Mesenteric fat pad (tissue), 1 donor: ENCODE data around the gene APEX2. TPM values are rescaled to one million over a fixed set of nuclear protein-coding genes. Genes with fewer than 3 reads are reported as not detected.
"Not testable (repeated sequence)": the region's sequence is repeated elsewhere in the genome, so short reads cannot be mapped to it uniquely, and the experiment has no call there.

Experiments
- DNase-seq: peaks from one replicate; pipeline ENCODE4 v3.0.0-alpha.2; 2020; ENCODE audit warnings: low spot score
- long read RNA-seq: library from polyadenylated mRNA; unstranded; transcript quantifications from one replicate; pipeline ENCODE4 v2.0.0, GENCODE V29; 2020
- total RNA-seq: library from RNA; stranded (reverse); fragmentation: NEBNext Ultra II Directional; extraction: Animal tissue kit (Norgen Biotek cat#: 25700); gene quantifications from one replicate; pipeline ENCODE4 v1.2.1, GENCODE V29; 2021
- donor health status: DM: yes; HTN: yes; CAD: no.

APEX2 gene
- 13.1 TPM for total RNA-seq
- long read RNA-seq, transcript APEX2-201 (6 exons, 3,245 nt) = major isoform, 28 of 37 reads
- long read RNA-seq, partial matches to known transcripts = 3 of 37 reads
- long read RNA-seq, other reads (novel, unspliced or antisense) = 2 of 37 reads

DNA sequence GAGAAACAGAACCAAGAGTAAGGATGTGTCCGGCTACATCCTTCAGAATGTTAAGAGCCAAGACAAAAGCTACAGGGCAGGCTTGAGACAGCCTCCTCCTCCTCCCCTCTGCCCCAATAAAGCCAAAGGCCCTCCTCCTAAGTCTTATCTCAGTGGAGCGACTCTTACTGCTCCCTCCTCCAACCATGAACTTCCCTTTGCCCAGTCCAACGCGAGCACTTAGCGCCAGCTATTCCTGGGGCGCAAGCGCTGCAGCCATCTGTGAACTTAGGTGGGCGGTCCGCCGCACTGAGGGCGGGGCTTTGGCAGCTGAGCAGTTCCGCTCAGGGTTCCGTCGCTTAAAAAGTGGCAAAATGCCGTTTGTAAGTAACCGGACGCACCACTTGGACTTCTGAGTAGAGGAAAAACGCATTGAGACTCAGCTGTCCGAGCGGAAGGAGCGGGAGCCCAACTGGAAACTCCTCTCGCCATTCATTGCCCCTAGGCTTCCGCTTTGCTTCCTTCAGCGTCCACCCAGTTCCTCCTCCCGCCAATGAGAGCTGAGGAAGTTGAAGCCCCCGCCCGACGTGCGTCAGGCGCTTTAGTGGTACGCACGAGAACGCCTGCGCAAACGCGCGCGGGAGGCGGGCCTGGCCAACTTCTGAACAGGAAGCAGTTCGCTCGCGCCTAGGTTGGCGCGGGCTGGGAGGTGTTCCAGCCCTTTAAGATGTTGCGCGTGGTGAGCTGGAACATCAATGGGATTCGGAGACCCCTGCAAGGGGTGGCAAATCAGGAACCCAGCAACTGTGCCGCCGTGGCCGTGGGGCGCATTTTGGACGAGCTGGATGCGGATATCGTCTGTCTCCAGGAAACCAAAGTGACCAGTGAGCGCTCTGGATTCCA is at the start of gene APEX2:
Gene APEX2 (plus strand): TSS at position 647 of the 882 bp plus-strand sequence. CDS start 60 bp downstream, at position 707.
- DNase-seq = peak; percentile 94

DNA sequence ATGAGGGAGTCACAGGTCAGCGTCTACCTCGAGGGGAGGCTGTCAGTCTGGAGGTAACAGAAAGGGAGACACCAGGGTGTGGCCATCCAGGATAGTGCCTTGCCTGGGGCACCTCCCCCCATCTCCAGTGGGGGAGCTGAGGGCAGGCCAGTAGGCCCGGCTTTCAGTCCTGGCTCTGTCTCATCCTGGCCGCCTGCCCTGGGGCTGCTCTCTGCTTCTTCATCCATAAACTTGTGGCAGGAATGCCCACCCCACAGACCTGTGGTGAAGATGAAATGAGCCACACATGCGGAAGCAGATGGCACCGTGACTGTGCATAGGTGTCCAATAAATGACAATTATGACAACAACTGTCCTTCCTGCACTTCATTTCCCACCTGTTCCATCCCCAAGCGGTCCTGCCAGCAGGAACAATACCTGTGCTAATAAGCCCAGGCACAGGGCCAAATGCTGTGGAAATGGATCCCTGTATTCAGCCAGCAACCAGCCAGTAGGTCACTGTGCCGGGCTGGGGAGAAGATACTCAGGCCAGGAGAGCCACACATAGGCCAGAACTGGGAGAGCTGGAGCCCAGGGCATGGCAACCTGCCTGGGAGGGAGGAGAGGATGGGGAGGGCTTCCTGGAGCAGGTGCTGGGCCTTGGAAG is 49.3 kb upstream of the APEX2 start:
- DNase-seq = no peak

GRCh38 chrX:54961750-54962149 is 38.4 kb upstream of the APEX2 start:
- no peak for DNase-seq

- no peak for DNase-seq
Observed at GRCh38 chrX:54964766-54965497, 35.2 kb upstream of the APEX2 start.

DNA sequence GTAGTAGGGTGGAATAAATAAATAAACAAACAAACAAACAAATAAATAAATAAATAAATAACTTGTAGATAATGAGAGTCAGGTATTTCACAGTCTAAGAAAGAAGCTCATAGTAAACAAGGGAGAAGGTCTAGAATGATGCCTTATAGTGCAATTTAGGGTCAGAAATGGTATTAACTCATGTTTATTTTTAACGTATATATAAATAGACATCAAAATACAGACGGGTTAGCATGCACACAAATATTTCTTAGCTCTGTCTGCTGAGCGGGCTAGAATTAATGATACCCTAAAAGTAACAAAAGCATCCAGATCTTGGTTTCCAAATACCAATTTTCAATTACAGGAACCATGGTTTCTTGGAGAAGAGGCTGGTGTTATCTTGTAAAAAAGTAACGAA is 22.8 kb upstream of the APEX2 start:
- no peak for DNase-seq

GRCh38 chrX:54978448-54978847 is 21.7 kb upstream of the APEX2 start:
- no peak for DNase-seq

DNA sequence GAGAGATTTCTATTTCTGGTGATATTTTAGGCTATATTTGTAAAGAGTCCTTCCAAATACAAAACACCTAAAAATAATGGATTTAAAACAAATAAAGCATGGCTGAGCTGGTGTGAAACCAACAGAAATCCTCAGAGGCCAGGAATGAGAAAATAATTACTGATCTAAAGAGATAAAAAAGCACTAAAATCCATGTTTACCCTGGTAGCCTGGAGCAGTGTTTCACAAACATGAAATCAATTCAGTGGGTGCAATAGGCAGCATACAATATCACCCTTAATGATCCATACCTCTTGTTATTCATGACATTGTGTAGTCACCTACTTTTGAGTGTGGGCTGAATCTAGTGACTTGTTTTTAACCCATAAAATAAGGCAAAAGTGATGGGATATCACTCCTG is 20.7 kb upstream of the APEX2 start:
- no peak for DNase-seq

DNA sequence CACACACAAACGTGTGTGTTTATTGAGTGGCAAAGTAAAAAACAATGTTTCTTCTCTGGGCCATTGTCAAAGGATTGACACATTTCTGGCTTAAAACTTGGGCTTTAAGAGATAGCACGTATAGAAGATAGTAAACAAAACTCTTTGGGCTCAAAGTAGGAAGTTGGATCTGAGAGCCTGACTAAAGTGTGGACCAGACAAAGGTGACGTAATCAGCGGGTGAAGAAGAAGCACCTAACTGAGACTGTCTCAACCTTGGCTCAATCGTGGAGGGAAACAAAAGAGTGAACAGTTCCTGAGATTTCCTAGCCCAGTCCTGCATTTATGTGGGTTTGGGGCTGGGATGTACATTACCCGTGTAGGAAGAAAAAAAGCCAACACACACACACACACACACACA is 19.8 kb upstream of the APEX2 start:
- no peak for DNase-seq

- DNase-seq = not testable (repeated sequence)
Observed at GRCh38 chrX:54983306-54983705, 16.9 kb upstream of the APEX2 start.

DNA sequence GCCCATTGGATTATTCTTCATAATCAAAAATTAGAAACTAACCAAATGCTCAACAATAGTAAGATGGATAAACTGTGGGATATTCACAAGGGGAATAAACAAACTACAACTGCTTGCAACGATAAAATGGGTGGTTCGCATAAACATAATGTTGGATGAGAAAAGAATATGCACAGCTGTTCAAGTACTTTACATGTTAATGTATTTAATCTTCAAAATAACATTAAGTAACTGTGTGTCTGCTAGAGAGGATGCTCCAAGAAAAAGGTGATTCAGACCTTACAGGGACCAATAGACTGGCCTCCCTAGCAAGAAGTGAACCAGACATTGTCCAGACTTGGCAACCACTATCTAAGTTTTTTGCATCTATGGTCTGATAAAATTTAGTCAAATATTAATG is 8.5 kb upstream of the APEX2 start:
- no peak for DNase-seq

- DNase-seq = no peak
Observed at GRCh38 chrX:54992911-54993622, 7.1 kb upstream of the APEX2 start.

- no peak for DNase-seq
Observed at GRCh38 chrX:54994099-54994498, 6.1 kb upstream of the APEX2 start, which contains the start of gene PFKFB1. Gene PFKFB1, minus strand, starts transcription at chrX:54994188. Its CDS starts 181 bp downstream, at chrX:54994007.

DNA sequence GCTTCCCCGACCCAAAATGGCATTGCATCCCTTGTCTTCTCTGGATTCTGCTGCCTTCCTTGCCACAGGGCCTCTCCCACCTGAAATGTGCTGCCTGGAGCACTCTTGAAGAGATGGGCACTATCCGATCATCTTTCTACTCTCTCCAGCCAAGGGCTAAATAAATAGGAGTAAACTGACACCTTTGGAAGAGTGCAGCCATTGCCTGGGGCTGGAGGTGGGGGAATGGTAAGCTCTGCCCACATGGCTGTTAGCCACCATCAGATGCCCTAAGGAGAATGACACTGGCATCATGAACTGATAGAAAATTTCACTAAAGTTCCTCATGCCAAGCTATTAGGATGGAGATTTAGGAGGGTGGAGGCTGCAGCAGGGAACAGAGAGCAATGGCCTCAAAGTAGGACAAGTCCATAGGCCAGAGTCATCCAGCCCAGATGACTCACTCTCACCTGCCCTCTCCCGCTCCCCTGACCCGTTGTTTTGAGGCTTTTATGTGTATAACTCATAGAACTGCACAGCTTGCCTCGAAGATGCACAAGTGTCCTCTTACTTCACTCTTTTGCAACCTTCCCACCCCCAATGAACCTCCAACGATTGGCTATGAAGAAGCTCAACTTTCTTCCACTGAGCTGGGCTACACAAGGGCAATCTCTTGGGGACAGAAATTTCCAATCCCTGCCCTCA is 5.4 kb upstream of the APEX2 start:
- no peak for DNase-seq

DNA sequence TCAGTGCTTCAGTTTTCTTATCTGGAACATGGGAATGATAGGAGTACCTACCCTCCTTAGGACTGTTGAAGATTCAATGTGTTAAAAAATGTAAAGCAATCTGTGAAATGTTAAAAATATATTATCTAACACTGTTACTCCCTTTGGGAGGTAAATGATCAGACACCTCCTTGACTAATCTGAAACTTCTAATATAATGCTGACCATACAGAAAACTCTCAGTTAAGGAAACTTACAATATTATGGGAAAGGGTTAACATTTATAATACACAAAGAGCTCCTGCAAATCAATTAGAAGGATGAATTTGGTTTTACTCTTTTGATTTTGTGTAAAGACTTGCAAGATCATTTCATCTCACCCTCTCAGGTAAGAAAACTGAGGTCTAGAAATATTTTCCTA is 4.5 kb upstream of the APEX2 start:
- DNase-seq = no peak

- DNase-seq = no peak
Observed at GRCh38 chrX:55004231-55004630, 4.1 kb downstream of the APEX2 start.

- DNase-seq = no peak
Observed at GRCh38 chrX:55005256-55005655, 5.1 kb downstream of the APEX2 start.

DNA sequence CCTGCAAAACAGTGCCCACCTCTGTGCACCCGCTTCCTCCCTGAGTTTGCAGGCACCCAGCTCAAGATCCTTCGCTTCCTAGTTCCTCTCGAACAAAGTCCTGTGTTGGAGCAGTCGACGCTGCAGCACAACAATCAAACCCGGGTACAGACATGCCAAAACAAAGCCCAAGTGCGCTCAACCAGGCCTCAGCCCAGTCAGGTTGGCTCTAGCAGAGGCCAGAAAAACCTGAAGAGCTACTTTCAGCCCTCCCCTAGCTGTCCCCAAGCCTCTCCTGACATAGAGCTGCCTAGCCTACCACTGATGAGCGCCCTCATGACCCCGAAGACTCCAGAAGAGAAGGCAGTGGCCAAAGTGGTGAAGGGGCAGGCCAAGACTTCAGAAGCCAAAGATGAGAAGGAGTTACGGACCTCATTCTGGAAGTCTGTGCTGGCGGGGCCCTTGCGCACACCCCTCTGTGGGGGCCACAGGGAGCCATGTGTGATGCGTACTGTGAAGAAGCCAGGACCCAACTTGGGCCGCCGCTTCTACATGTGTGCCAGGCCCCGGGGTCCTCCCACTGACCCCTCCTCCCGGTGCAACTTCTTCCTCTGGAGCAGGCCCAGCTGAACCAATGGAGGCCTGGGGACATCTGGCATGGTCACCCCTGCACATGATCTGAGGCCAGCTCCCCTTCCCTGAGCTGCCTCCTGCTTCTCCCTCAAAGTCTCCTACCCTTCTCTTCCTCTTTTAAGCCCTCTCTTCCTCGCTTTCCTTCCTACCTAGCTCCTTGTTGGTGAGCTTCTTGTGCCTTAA is 6.9 kb downstream of the APEX2 start:
- no peak for DNase-seq

- no peak for DNase-seq
Observed at GRCh38 chrX:55007656-55008055, 7.5 kb downstream of the APEX2 start.

DNA sequence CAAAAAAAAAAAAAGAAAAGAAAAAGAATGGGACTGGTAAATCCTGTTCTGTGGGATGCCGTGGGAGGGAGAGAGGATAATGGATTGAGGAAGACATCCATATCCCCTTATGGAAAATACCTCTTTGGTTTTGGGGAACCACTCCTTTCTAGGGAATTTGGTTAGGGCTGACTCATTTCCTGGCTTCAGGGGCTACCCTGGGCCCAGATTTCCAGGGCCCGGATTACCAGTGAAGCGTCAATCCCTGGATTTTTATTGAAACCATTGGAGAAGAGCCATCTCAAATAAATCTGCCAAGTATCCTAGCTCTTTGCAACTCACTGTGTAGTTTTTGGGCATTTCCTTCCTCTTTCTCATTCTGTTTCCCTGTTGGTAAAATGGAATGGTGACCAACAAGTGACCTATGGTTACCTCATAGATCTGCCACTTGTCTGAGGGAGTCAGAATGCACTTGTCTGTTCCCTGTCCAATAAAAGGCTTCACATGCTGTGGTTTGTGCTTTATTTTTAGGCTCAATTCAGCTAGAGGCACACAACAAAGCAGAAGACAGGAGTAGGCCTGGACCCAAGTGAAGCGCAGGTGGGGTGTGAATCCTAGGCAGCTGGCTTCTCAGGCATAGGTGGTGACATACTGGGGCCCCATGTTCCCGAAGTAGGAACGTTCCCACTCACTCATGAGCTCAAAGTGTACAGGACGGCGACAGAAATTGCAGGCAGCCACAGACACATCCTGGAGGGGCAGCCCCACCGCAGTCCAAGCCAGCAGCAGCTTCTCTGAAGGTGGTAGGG is 8.6 kb downstream of the APEX2 start:
- DNase-seq = no peak
